Activated CD8-positive, alpha-beta T cell treated with anti-CD3 and anti-CD28 coated beads for 36 hours (primary cell): Measurements from ENCODE around the gene PHTF1. TPM values are rescaled to one million over a fixed set of nuclear protein-coding genes. Genes with fewer than 3 reads are reported as not detected.

ENCODE experiments used
- ATAC-seq: fragments of 200-7000 bp; cut with Tn5 transposase; one replicate; pipeline ENCODE4 v1.10.0; 2021; ENCODE audit warnings: mild to moderate bottlenecking, moderate library complexity
- CTCF ChIA-PET: fragments of 350-600 bp; sonication (Branson Sonifier 250); formaldehyde crosslinking; loops from one replicate; lab custom pipeline; 2021; ENCODE audit warnings: antibody characterized with exemption; lab: Charles Lee
- POLR2A ChIA-PET: fragments of 350-600 bp; sonication (Branson Sonifier 250); formaldehyde crosslinking; loops from one replicate; lab custom pipeline; 2021; ENCODE audit warnings: antibody characterized with exemption; lab: Charles Lee
- DNase-seq: peaks from one replicate; pipeline ENCODE4 v3.0.0-alpha.2; 2020
- H3K27ac Mint-ChIP-seq: one replicate; pipeline ENCODE4 v1.8.0; 2021; ENCODE audit warnings: mild to moderate bottlenecking, mixed read lengths
- H3K27me3 Mint-ChIP-seq: one replicate; pipeline ENCODE4 v1.8.0; 2021; ENCODE audit warnings: mixed read lengths
- H3K36me3 Mint-ChIP-seq: one replicate; pipeline ENCODE4 v1.8.0; 2021; ENCODE audit warnings: low read depth, mixed read lengths
- H3K4me1 Mint-ChIP-seq: one replicate; pipeline ENCODE4 v1.8.0; 2021; ENCODE audit warnings: low read depth, mixed read lengths
- H3K4me3 Mint-ChIP-seq: one replicate; pipeline ENCODE4 v1.8.0; 2021; ENCODE audit warnings: mild to moderate bottlenecking, moderate library complexity, mixed read lengths
- H3K9me3 Mint-ChIP-seq: one replicate; pipeline ENCODE4 v1.8.0; 2021; ENCODE audit warnings: mixed read lengths
- intact Hi-C: fragments of 100-400 bp; cut with micrococcal nuclease; formaldehyde crosslinking; loops from one replicate; pipeline ENCODE4 v1.10.0; 2022
- total RNA-seq, 2 experiments: library from RNA; stranded (reverse); gene quantifications; one replicate each; pipeline ENCODE4 v1.2.3, GENCODE V29; 2021
- TF ChIP-seq, protein P1 (sequence below): fragments of 200-600 bp; IDR thresholded peaks from one replicate; pipeline ENCODE4 v1.8.0; 2022; ENCODE audit warnings: antibody characterized with exemption, mild to moderate bottlenecking

PHTF1 gene
- total RNA-seq, 2 experiments from 2014 or later: 13.1 to 14.4 TPM

DNA sequence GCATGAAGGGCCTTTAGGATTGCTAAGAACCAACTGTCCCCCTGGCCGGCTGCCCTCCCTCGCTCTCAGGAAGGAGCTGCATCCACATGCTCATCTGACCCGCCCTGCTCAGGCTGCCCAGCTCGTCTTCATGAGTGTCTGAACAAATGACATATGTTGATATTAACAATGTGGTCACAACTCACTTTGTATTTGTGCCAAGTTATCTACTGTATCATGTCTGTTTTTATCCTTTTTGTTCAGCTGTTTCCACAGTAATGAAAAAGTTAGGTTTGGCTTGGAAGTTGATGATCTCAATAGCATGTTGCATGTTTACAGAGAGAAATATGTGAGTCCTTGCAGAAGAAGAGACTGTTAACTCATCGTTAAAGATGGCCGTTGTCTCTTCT is 75.1 kb downstream of the PHTF1 start:
- no peak overlapping the region for H3K27ac Mint-ChIP-seq
- TF ChIP-seq, protein P1, sequence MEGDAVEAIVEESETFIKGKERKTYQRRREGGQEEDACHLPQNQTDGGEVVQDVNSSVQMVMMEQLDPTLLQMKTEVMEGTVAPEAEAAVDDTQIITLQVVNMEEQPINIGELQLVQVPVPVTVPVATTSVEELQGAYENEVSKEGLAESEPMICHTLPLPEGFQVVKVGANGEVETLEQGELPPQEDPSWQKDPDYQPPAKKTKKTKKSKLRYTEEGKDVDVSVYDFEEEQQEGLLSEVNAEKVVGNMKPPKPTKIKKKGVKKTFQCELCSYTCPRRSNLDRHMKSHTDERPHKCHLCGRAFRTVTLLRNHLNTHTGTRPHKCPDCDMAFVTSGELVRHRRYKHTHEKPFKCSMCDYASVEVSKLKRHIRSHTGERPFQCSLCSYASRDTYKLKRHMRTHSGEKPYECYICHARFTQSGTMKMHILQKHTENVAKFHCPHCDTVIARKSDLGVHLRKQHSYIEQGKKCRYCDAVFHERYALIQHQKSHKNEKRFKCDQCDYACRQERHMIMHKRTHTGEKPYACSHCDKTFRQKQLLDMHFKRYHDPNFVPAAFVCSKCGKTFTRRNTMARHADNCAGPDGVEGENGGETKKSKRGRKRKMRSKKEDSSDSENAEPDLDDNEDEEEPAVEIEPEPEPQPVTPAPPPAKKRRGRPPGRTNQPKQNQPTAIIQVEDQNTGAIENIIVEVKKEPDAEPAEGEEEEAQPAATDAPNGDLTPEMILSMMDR: no peak
- intact Hi-C loops: no loop called here
- no peak overlapping the region for H3K4me3 Mint-ChIP-seq
- no peaks in the 10 kb centered on the region for H3K36me3 Mint-ChIP-seq
- POLR2A ChIA-PET: no interaction called here
- CTCF ChIA-PET: interaction anchor here (1.1 kb wide), 1 partner anchor 74 kb away, joined by 3 read pairs; no protein-coding TSS in a partner anchor
- no peaks in the 10 kb centered on the region for H3K4me1 Mint-ChIP-seq
- no peaks in the 10 kb centered on the region for H3K27me3 Mint-ChIP-seq
- DNase-seq (no peak), ATAC-seq (no peak)
- H3K9me3 Mint-ChIP-seq: no peaks in the 10 kb centered on the region

DNA sequence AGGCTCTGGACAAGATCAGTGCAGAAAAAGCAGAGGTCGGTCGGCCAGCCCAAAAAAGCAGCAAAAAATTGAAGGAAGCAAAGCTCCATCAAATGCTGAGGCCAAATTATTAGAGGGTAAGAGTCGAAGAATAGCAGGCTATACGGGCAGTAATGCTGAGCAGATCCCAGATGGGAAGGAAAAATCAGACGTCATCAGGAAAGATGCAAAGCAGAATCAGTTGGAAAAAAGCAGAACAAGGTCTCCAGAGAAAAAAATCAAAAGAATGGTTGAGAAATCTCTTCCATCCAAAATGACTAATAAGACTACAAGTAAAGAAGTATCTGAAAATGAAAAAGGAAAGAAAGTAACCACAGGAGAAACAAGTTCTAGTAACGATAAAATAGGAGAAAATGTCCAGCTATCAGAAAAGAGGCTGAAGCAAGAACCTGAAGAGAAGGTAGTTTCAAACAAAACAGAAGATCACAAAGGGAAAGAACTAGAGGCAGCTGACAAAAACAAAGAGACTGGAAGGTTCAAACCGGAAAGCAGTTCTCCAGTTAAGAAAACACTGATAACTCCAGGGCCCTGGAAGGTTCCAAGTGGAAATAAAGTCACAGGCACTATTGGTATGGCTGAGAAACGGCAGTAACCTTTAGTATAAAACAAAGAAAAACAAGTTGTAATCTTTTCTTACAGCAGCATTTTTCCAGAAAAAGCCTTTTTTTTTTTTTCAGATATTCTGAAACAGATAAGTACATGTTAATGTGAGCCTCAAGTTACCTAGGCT is 75.7 kb downstream of the PHTF1 start:
- Mint-ChIP-seq H3K4me3 (no peak overlapping the region), H3K27ac (no peak overlapping the region), H3K36me3 (no peaks in the 10 kb centered on the region), H3K9me3 (no peaks in the 10 kb centered on the region), H3K4me1 (no peaks in the 10 kb centered on the region), H3K27me3 (no peaks in the 10 kb centered on the region)
- intact Hi-C loops: no loop called here
- ChIA-PET CTCF (interaction anchor here (1.1 kb wide), 1 partner anchor 74 kb away, joined by 3 read pairs; no protein-coding TSS in a partner anchor), POLR2A (no interaction called here)
- ATAC-seq: no peak
- TF ChIP-seq, protein P1: no peak
- DNase-seq: no peak

DNA sequence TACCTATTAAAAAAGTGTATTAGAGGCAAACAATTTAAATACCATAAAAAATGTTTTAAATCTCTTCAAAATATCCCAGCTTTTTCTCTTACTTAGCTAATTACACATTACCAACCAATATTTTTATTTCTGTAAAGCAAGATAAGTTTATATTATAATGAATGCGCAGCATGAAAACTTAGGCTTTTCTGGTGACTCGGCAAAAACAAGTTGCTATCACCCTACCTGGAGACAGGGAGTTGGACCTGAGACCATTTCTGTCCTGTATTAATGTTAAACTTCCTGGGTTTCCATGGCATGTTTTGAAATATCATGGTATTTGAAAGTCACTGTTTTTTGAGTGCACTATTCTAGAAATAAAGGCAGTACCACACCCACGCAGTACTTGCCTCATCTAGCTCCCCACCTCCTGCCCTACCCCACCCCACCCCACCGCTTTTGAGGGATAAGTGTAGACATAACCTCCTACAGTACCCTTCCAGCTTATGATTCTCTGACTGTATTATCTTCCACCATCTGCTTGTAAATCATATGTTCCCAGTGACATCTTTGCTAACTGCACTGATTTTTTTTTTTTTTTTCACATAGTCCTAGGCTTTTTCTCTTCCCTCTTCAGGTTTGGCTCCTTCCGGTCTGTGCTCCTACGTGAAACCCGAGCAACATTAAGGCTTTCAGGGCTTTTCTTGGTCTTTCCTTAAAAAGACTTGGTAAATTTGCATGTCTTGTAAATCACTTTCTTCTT is 77.5 kb downstream of the PHTF1 start:
- Mint-ChIP-seq H3K9me3 (no peaks in the 10 kb centered on the region), H3K27me3 (no peaks in the 10 kb centered on the region)
- TF ChIP-seq, protein P1: no peak

GRCh38 chr1:113678159-113678469 is 81.2 kb downstream of the PHTF1 start:
- H3K9me3 Mint-ChIP-seq: no peaks in the 10 kb centered on the region

More for the DNA sequence above, 77.5 kb downstream of the PHTF1 start:
- intact Hi-C loops: no loop called here
- H3K36me3 Mint-ChIP-seq: no peaks in the 10 kb centered on the region
- ChIA-PET POLR2A (interaction anchor here (0.6 kb wide), 1 partner anchor 43 kb away, joined by 4 read pairs; no protein-coding TSS in a partner anchor), CTCF (interaction anchor here (0.9 to 1.2 kb wide), 3 partner anchors 27 to 609 kb away, joined by 3 read pairs; partner anchors contain the start of gene LRIG2)
- no peak for DNase-seq
- H3K4me3 Mint-ChIP-seq: no peak overlapping the region
- H3K27ac Mint-ChIP-seq: no peak overlapping the region
- H3K4me1 Mint-ChIP-seq: no peaks in the 10 kb centered on the region
- no peak for ATAC-seq

More at GRCh38 chr1:113678159-113678469, 81.2 kb downstream of the PHTF1 start:
- ChIA-PET POLR2A (no interaction called here), CTCF (interaction anchor here (1.3 to 1.4 kb wide), 2 partner anchors 535 to 537 kb away, joined by 4 to 5 read pairs; no protein-coding TSS in a partner anchor)
- no peak overlapping the region for H3K27ac Mint-ChIP-seq
- no peaks in the 10 kb centered on the region for H3K4me1 Mint-ChIP-seq
- ATAC-seq: no peak
- H3K36me3 Mint-ChIP-seq: no peaks in the 10 kb centered on the region
- intact Hi-C loops: loop anchor here (2.0 kb wide), 1 partner anchor 537 kb away; no protein-coding TSS in a partner anchor
- DNase-seq: no peak
- TF ChIP-seq, protein P1: peak; percentile 51
- no peaks in the 10 kb centered on the region for H3K27me3 Mint-ChIP-seq
- no peak overlapping the region for H3K4me3 Mint-ChIP-seq
